WERI-Rb-1 (cell line): ENCODE measurements around the gene LBHD2.
"Not testable (repeated sequence)": the region's sequence is repeated elsewhere in the genome, so short reads cannot be mapped to it uniquely, and the experiment has no call there.

Experiments
- DNase-seq: peaks from one replicate; pipeline ENCODE4 v3.0.0-alpha.2; 2020
- H3K27ac ChIP-seq: fragments of 250-450 bp; sonication (Bioruptor Pico); 2 replicates; pipeline ENCODE4 v1.5.1; 2020; ENCODE audit warnings: mild to moderate bottlenecking, moderate library complexity
- H3K27me3 ChIP-seq: fragments of 250-450 bp; sonication (Bioruptor Pico); 2 replicates; pipeline ENCODE4 v1.5.1; 2021; ENCODE audit warnings: mild to moderate bottlenecking, low read depth, moderate library complexity; ENCODE audit not compliant: insufficient read depth, severe bottlenecking
- H3K36me3 ChIP-seq: fragments of 250-450 bp; sonication (Bioruptor Pico); 2 replicates; pipeline ENCODE4 v1.5.1; 2020; ENCODE audit warnings: mild to moderate bottlenecking, moderate library complexity
- H3K4me3 ChIP-seq: 2 replicates; pipeline ENCODE4 v1.5.1; 2011; ENCODE audit warnings: low read depth, mild to moderate bottlenecking, control low read depth, low read length
- H3K9me3 ChIP-seq: fragments of 250-450 bp; sonication (Bioruptor Pico); 2 replicates; pipeline ENCODE4 v1.5.1; 2021; ENCODE audit warnings: mild to moderate bottlenecking, moderate library complexity; ENCODE audit not compliant: severe bottlenecking
- CTCF ChIP-seq: IDR thresholded peaks from 2 replicates; pipeline ENCODE4 v1.5.1; 2011; ENCODE audit warnings: low read depth, mild to moderate bottlenecking, control low read depth, inconsistent platforms, low read length

LBHD2 gene

GRCh38 chr14:103118663-103119404 is 34.8 kb downstream of the LBHD2 start:
- Histone ChIP-seq H3K27me3 (no peaks in the 10 kb centered on the region), H3K9me3 (no peaks in the 10 kb centered on the region), H3K27ac (no peak overlapping the region), H3K36me3 (no peaks in the 10 kb centered on the region), H3K4me3 (no peak overlapping the region)
- no peak for TF ChIP-seq CTCF
- DNase-seq, result no peak

- not testable (repeated sequence) for H3K27ac ChIP-seq, H3K4me3 ChIP-seq, DNase-seq, H3K27me3 ChIP-seq, H3K9me3 ChIP-seq, H3K36me3 ChIP-seq
Observed at GRCh38 chr14:103119527-103119926, 35.5 kb downstream of the LBHD2 start.

GRCh38 chr14:103121121-103121845 is 37.3 kb downstream of the LBHD2 start:
- Histone ChIP-seq H3K9me3 (no peaks in the 10 kb centered on the region), H3K27ac (peak overlapping the region; percentile 37; the same call in 1 of the 2 replicates), H3K36me3 (no peaks in the 10 kb centered on the region), H3K4me3 (no peak overlapping the region), H3K27me3 (no peaks in the 10 kb centered on the region)
- no peak for DNase-seq
- no peak for TF ChIP-seq CTCF

GRCh38 chr14:103121846-103122584 is 38.0 kb downstream of the LBHD2 start:
- Histone ChIP-seq H3K27ac (peak overlapping the region; percentile 52), H3K36me3 (no peaks in the 10 kb centered on the region), H3K27me3 (no peaks in the 10 kb centered on the region), H3K4me3 (no peak overlapping the region), H3K9me3 (no peaks in the 10 kb centered on the region)
- peak; percentile 64 for DNase-seq
- no peak for TF ChIP-seq CTCF

- DNase-seq, result no peak
- Histone ChIP-seq H3K36me3 (no peaks in the 10 kb centered on the region), H3K27me3 (no peaks in the 10 kb centered on the region), H3K4me3 (no peak overlapping the region), H3K9me3 (no peaks in the 10 kb centered on the region), H3K27ac (peak overlapping the region; percentile 52)
- TF ChIP-seq CTCF, result no peak
Observed at GRCh38 chr14:103122585-103122946, 38.6 kb downstream of the LBHD2 start.
